K562 (cell line): ENCODE measurements around the gene RFWD3. TPM values are rescaled to one million over a fixed set of nuclear protein-coding genes. Genes with fewer than 3 reads are reported as not detected.
A peak's percentile ranks its signal among the peaks of the same experiment; 100 is the strongest.

Experiments
- ATAC-seq: fragments of 200-7000 bp; cut with Tn5 transposase; 3 replicates; pipeline ENCODE4 v1.9.1; 2020; ENCODE audit warnings: moderate library complexity
- BruUV-seq: library from RNA; stranded (reverse); fragments of 400-500 nt; replicated peaks from 2 replicates; lab custom pipeline; 2021; lab: Mats Ljungman, UMichigan
- CTCF ChIA-PET: fragments of 300-600 bp; formaldehyde crosslinking; extraction: SDS; loops from one replicate; lab custom pipeline; 2021; ENCODE audit warnings: low intra/inter-chr PET ratio; lab: Yijun Ruan, JAX
- POLR2A ChIA-PET: fragments of 300-600, 350-650 bp; sonication (Branson Sonifier 250); formaldehyde crosslinking; extraction: SDS; loops from one replicate; lab custom pipeline; 2021; ENCODE audit warnings: antibody characterized with exemption, inconsistent platforms; lab: Yijun Ruan, JAX
- DNase-seq, 4 experiments: peaks; one replicate each; pipeline versions ENCODE4 v3.0.0 to v3.0.0-alpha.2; 2011 to 2018; ENCODE audit warnings: low spot score in 3 of 4, mixed read lengths in 3 of 4; ENCODE audit errors: extremely low read depth in 1 of 4
- FAIRE-seq: peaks from 2 replicates; lab custom pipeline; 2011; peaks lifted over from hg19 to GRCh38; lab: Jason Lieb, UNC
- H2AFZ ChIP-seq: 2 replicates; pipeline ENCODE4 v1.6.0; 2011; ENCODE audit warnings: low read depth, low read length, control low read depth, inconsistent platforms
- H3K27ac ChIP-seq: fragments of 200-600 bp; 3 replicates; pipeline ENCODE4 v1.8.0; 2011; ENCODE audit warnings: low read depth, mild to moderate bottlenecking, control low read depth, inconsistent platforms, low read length, moderate library complexity, mixed read lengths; ENCODE audit errors: extremely low read depth
- H3K27me3 ChIP-seq, 2 experiments: fragments of 300-600 bp in 1 of 2; 2 replicates in 1 of 2; 3 replicates in 1 of 2; pipeline versions ENCODE4 v1.6.0 to v1.8.0; 2011; ENCODE audit warnings: inconsistent platforms in 2 of 2, low read length in 2 of 2, mild to moderate bottlenecking in 1 of 2, mixed read lengths in 1 of 2, moderate library complexity in 1 of 2; ENCODE audit not compliant: control insufficient read depth in 2 of 2, insufficient read depth in 2 of 2
- H3K36me3 ChIP-seq: fragments of 300-600 bp; 3 replicates; pipeline ENCODE4 v1.8.0; 2011; ENCODE audit warnings: mild to moderate bottlenecking, low read length, inconsistent platforms; ENCODE audit not compliant: control insufficient read depth, insufficient read depth
- H3K4me1 ChIP-seq, 2 experiments: fragments of 200-600 bp in 1 of 2; replicated peaks in 1 of 2; 2 replicates in 1 of 2; 3 replicates in 1 of 2; pipeline versions ENCODE4 v1.5.1 to v1.8.0; 2011; ENCODE audit warnings: inconsistent platforms in 2 of 2, low read length in 2 of 2, mild to moderate bottlenecking in 1 of 2, mixed read lengths in 1 of 2, moderate library complexity in 1 of 2; ENCODE audit not compliant: control insufficient read depth in 2 of 2, insufficient read depth in 2 of 2
- H3K4me2 ChIP-seq: 2 replicates; pipeline ENCODE4 v1.6.1; 2011; ENCODE audit warnings: low read length, control low read depth, inconsistent platforms, mixed read lengths; ENCODE audit not compliant: insufficient read depth
- H3K4me3 ChIP-seq: fragments of 200-600 bp; sonication (generic), shearing (Covaris generic); 2 replicates; pipeline ENCODE4 v1.5.1; 2016; ENCODE audit warnings: control low read depth, inconsistent platforms
- H3K79me2 ChIP-seq: fragments of 200-600 bp; 3 replicates; pipeline ENCODE4 v1.8.0; 2011; ENCODE audit warnings: low read length, inconsistent platforms; ENCODE audit not compliant: control insufficient read depth, insufficient read depth
- H3K9ac ChIP-seq, 2 experiments: 2 replicates each; pipeline versions ENCODE4 v1.6.0 to v1.6.1; 2011; ENCODE audit warnings: low read depth in 2 of 2, low read length in 2 of 2, control low read depth in 1 of 2, inconsistent platforms in 1 of 2, mild to moderate bottlenecking in 1 of 2, mixed read lengths in 1 of 2; ENCODE audit not compliant: insufficient read depth in 1 of 2
- H3K9me1 ChIP-seq: one replicate; pipeline ENCODE4 v1.6.0; 2011; ENCODE audit warnings: inconsistent platforms, mild to moderate bottlenecking, low read length, moderate library complexity; ENCODE audit not compliant: control insufficient read depth, insufficient read depth
- H3K9me3 ChIP-seq: replicated peaks from 2 replicates; pipeline ENCODE4 v1.5.1; 2011; ENCODE audit warnings: low read depth, low read length, inconsistent platforms; ENCODE audit not compliant: control insufficient read depth, insufficient read depth
- H4K20me1 ChIP-seq: replicated peaks from 2 replicates; pipeline ENCODE4 v1.6.1; 2011; ENCODE audit warnings: low read length, inconsistent platforms, mixed read lengths; ENCODE audit not compliant: control insufficient read depth, insufficient read depth
- HMGN3 ChIP-seq: IDR thresholded peaks from 2 replicates; pipeline ENCODE4 v1.6.1; 2011; ENCODE audit warnings: borderline replicate concordance, low read depth, mild to moderate bottlenecking, mixed read lengths, low read length; ENCODE audit not compliant: insufficient read length; ENCODE audit errors: extremely low read depth
- PHB2 ChIP-seq: fragments of 450-650 bp; IDR thresholded peaks from 2 replicates; pipeline ENCODE4 v1.6.1; 2017; ENCODE audit warnings: low read depth
- SPI1 ChIP-seq: IDR thresholded peaks from 2 replicates; pipeline ENCODE4 v1.6.1; 2011; ENCODE audit warnings: low read depth, low read length, control low read depth, borderline replicate concordance
- TCF15 ChIP-seq: fragments of 250-450 bp; sonication (Bioruptor Pico); IDR thresholded peaks from 2 replicates; pipeline ENCODE4 v1.8.0; 2022; ENCODE audit warnings: moderate library complexity, mild to moderate bottlenecking, inconsistent platforms
- ZNF561 ChIP-seq: fragments of 450-650 bp; formaldehyde crosslinking; conservative IDR thresholded peaks from 2 replicates; pipeline ENCODE4 v1.4.0; 2020; ENCODE audit warnings: mild to moderate bottlenecking, moderate library complexity
- ZNF583 ChIP-seq: fragments of 250-450 bp; sonication (Bioruptor Pico); IDR thresholded peaks from 2 replicates; pipeline ENCODE4 v1.4.0; 2020
- ZNF586 ChIP-seq: fragments of 450-650 bp; formaldehyde crosslinking; conservative IDR thresholded peaks from 2 replicates; pipeline ENCODE4 v1.4.0; 2020; ENCODE audit warnings: mild to moderate bottlenecking, moderate library complexity
- WGBS: fragments of 100-300 bp; shearing (Covaris generic); methylation state at CpG from one replicate; pipeline ENCODE4 v1.1.6; 2016; ENCODE audit warnings: low coverage, mixed read lengths; ENCODE audit not compliant: insufficient coverage; ENCODE audit errors: missing lambda C conversion rate; 5-methylcytosine and 5-hydroxymethylcytosine counted together
- in situ Hi-C: fragments of 300-500 bp; cut with MboI; formaldehyde crosslinking; loops from 4 replicates; pipeline ENCODE4 v1.15.0; 2018; ENCODE audit warnings: inconsistent platforms, mixed read lengths
- intact Hi-C: fragments of 100-400 bp; cut with micrococcal nuclease; formaldehyde crosslinking; loops from 2 replicates; pipeline ENCODE4 v1.14.2; 2022
- polyA plus RNA-seq, 8 experiments: library from polyadenylated mRNA; depleted of rRNA in 4 of 8; stranded (reverse) in 5 of 8; unstranded in 3 of 8; fragments of >200 nt; fragmentation: Nextera tagmentation in 2 of 8; fragmentation: Illumina TruSeq in 1 of 8; extraction: Ambion mirVana in 2 of 8; extraction: Trizol in 1 of 8; gene quantifications; 2 replicates each; pipeline versions ENCODE4 v1.2.1 to v1.2.3, GENCODE V29; 2011 to 2014; ENCODE audit warnings: inconsistent platforms in 1 of 8, missing spikeins in 1 of 8
- total RNA-seq, 7 experiments: library from RNA; depleted of rRNA in 6 of 7; stranded (reverse); fragments of >200 nt in 6 of 7; fragmentation: Illumina TruSeq in 2 of 7; extraction: Trizol in 2 of 7; gene quantifications; 2 replicates each; pipeline versions ENCODE4 v1.2.1 to v1.2.3, GENCODE V29; 2011 to 2021; ENCODE audit warnings: low replicate concordance in 1 of 7

RFWD3 gene
- total and polyA plus RNA-seq, 9 of the 15 experiments (the other 6 are each of a cell fraction or from before 2014, with no cell fraction given) = 20.8 to 121 (median 79.0) TPM

GRCh38 chr16:74657870-74658642, 8.6 kb downstream of the RFWD3 start:
- no peak overlapping the region for H2AFZ ChIP-seq
- H4K20me1 ChIP-seq = peaks cover 48% of the 10 kb centered on the region
- no peak overlapping the region for H3K9ac ChIP-seq
- no peak for ATAC-seq
- ChIA-PET CTCF (no interaction called here), POLR2A (interaction anchor here (0.7 to 3.2 kb wide), 3 partner anchors 9 to 84 kb away, joined by 3 to 16 read pairs (median 3); partner anchors contain the start of gene RFWD3)
- H3K36me3 ChIP-seq = peaks cover 94% of the 10 kb centered on the region
- no TSS peak for BruUV-seq
- no peak overlapping the region for H3K4me3 ChIP-seq
- 72% methylated on average over 5 of the region's 5 CpGs for WGBS
- H3K9me3 ChIP-seq = no peaks in the 10 kb centered on the region
- intact Hi-C loops (no loop called here), in situ Hi-C loops (no loop called here)
- TF ChIP-seq SPI1 (peak; percentile 24; the same call in 1 of the 2 replicates), ZNF583 (no peak)
- DNase-seq = no peak
- FAIRE-seq = no peak
- H3K4me2 ChIP-seq = no peak overlapping the region
- H3K79me2 ChIP-seq = peaks cover 97% of the 10 kb centered on the region
- peaks cover 2 to 10% of the 10 kb centered on the region in 2 experiments; a peak in 4 of 5 replicates for H3K4me1 ChIP-seq
- H3K27me3 ChIP-seq = no peaks in the 10 kb centered on the region
- no peak overlapping the region for H3K27ac ChIP-seq
- no peaks in the 10 kb centered on the region for H3K9me1 ChIP-seq

GRCh38 chr16:74654536-74655050, 12.1 kb downstream of the RFWD3 start:
- CTCF ChIA-PET = no interaction called here
- Histone ChIP-seq H3K9me3 (no peaks in the 10 kb centered on the region), H3K9me1 (no peaks in the 10 kb centered on the region), H3K4me1 (no peaks in the 10 kb centered on the region; a peak in 2 of 5 replicates), H3K27me3 (no peaks in the 10 kb centered on the region)
- no peak for TF ChIP-seq ZNF561 (CRISPR knock-in tag)
- TF ChIP-seq PHB2 = no peak
- TF ChIP-seq TCF15 (CRISPR knock-in tag) = no peak
- TF ChIP-seq HMGN3 = no peak
- no peak for TF ChIP-seq ZNF586 (CRISPR knock-in tag)
- TF ChIP-seq, all 486 proteins: peak for 0
- FAIRE-seq (peak; percentile 42), DNase-seq (no peak), ATAC-seq (no peak; the same call in 1 of the 3 replicates)
- no TSS peak for BruUV-seq
- Histone ChIP-seq H3K4me2 (no peak overlapping the region), H2AFZ (no peak overlapping the region), H4K20me1 (peaks cover 37% of the 10 kb centered on the region), H3K27ac (peak overlapping the region; percentile 19; the same call in 1 of the 3 replicates), H3K79me2 (peaks cover 98% of the 10 kb centered on the region), H3K9ac (no peak overlapping the region), H3K36me3 (peaks cover 94% of the 10 kb centered on the region), H3K4me3 (no peak overlapping the region)
- intact Hi-C loops (no loop called here), in situ Hi-C loops (no loop called here)
- WGBS = 67% methylated on average over 3 of the region's 3 CpGs
- POLR2A ChIA-PET = interaction anchor here (0.6 to 1.5 kb wide), 5 partner anchors 9 to 94 kb away, joined by 3 to 6 read pairs (median 3); partner anchors contain the start of gene RFWD3
